ENCODE data around the gene MRFAP1L1. TPM values are rescaled to one million over a fixed set of nuclear protein-coding genes. Genes with fewer than 3 reads are reported as not detected.

Gene MRFAP1L1
- total and polyA plus RNA-seq, 4 donors: 46.1 to 75.1 (median 56.3) TPM

DNA sequence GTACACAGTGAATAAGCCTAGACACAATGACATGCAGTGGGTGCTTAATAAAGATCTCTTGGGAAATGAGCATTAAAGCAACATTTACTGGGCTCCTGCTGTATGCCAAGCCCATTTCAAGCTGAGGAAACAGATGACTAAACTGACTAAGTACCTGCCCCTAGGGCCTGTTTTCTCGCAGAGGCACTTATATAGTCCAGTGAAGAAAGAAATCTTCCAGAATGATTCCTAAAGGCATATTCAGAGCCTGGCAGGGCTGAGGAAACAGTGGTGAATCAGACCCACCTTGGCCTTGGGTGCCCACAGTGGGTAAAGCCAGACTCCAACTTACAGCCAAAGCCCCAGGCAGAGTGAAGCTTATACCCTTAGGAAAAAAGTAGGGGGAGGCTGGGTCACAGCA is 38.0 kb downstream of the MRFAP1L1 start:
- H3K4me1 ChIP-seq (ENCODE audit: control insufficient read depth in 5 of 5, insufficient read depth in 5 of 5, low read length in 5 of 5): peaks cover 8 to 22% (median 17%) of the 10 kb centered on the region in 5 donors
- no peak for DNase-seq
- no peak for ATAC-seq (ENCODE audit: insufficient read depth, low FRiP score)
- no peaks in the 10 kb centered on the region for H3K27me3 ChIP-seq (ENCODE audit: control insufficient read depth in 3 of 3, insufficient read depth in 3 of 3, low read length in 2 of 3)
- no peak overlapping the region for H3K4me3 ChIP-seq
- no peak overlapping the region for H3K27ac ChIP-seq (ENCODE audit: low read depth in 1 of 2, low read length in 1 of 2)
- no peaks in the 10 kb centered on the region for H3K9me3 ChIP-seq (ENCODE audit: control insufficient read depth in 4 of 4, insufficient read depth in 3 of 4, low read length in 3 of 4)
- 93 to 100% methylated on average over 1 of the region's 1 CpG for WGBS, 2 donors
- TF ChIP-seq, protein P1, sequence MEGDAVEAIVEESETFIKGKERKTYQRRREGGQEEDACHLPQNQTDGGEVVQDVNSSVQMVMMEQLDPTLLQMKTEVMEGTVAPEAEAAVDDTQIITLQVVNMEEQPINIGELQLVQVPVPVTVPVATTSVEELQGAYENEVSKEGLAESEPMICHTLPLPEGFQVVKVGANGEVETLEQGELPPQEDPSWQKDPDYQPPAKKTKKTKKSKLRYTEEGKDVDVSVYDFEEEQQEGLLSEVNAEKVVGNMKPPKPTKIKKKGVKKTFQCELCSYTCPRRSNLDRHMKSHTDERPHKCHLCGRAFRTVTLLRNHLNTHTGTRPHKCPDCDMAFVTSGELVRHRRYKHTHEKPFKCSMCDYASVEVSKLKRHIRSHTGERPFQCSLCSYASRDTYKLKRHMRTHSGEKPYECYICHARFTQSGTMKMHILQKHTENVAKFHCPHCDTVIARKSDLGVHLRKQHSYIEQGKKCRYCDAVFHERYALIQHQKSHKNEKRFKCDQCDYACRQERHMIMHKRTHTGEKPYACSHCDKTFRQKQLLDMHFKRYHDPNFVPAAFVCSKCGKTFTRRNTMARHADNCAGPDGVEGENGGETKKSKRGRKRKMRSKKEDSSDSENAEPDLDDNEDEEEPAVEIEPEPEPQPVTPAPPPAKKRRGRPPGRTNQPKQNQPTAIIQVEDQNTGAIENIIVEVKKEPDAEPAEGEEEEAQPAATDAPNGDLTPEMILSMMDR (IDR thresholded peaks at IDR 0.05; ENCODE audit: control extremely low read depth, extremely low read depth): no peak
- H3K9ac ChIP-seq (ENCODE audit: insufficient read depth in 1 of 2, low read length in 2 of 2): no peak overlapping the region
- H3K36me3 ChIP-seq (ENCODE audit: control insufficient read depth in 4 of 4, insufficient read depth in 4 of 4, low read length in 4 of 4): peaks cover 0 to 10% (median 2%) of the 10 kb centered on the region in 4 donors

DNA sequence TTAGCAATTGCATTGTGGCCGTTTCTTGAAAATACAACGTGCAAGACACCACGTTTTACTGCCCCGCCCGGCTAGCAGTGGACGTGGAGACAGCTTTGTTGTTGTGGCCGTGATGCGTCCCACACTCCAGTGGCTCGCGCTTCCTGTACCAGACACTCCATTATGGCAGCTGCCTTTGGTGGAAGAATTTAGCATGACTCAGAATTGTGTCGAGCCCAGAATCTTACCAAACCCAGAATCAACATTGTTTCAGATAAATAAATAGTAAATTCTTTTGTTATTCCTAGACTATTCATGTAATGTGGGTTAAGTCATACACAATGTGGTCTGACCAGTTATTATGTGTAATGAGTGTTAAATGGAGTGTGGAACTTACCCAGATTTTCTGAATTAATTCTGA is 41.3 kb downstream of the MRFAP1L1 start:
- peaks cover 0 to 15% (median 15%) of the 10 kb centered on the region in 3 donors for H3K27me3 ChIP-seq (ENCODE audit: control insufficient read depth in 3 of 3, insufficient read depth in 3 of 3, low read length in 2 of 3)
- 81 to 86% methylated on average over 11 of the region's 11 CpGs for WGBS, 2 donors
- peaks cover 0 to 3% (median under 1%) of the 10 kb centered on the region in 4 donors for H3K36me3 ChIP-seq (ENCODE audit: control insufficient read depth in 4 of 4, insufficient read depth in 4 of 4, low read length in 4 of 4)
- no peak for ATAC-seq (ENCODE audit: insufficient read depth, low FRiP score)
- no peak for DNase-seq
- no peak overlapping the region for H3K4me3 ChIP-seq
- TF ChIP-seq, protein P1 (IDR thresholded peaks at IDR 0.05; ENCODE audit: control extremely low read depth, extremely low read depth): no peak
- H3K9me3 ChIP-seq (ENCODE audit: control insufficient read depth in 4 of 4, insufficient read depth in 3 of 4, low read length in 3 of 4): peaks cover 0 to 3% (median under 1%) of the 10 kb centered on the region in 4 donors
- H3K4me1 ChIP-seq (ENCODE audit: control insufficient read depth in 5 of 5, insufficient read depth in 5 of 5, low read length in 5 of 5): peaks cover 0 to 8% (median 5%) of the 10 kb centered on the region in 5 donors
- no peak overlapping the region for H3K9ac ChIP-seq (ENCODE audit: insufficient read depth in 1 of 2, low read length in 2 of 2)
- H3K27ac ChIP-seq (ENCODE audit: low read depth in 1 of 2, low read length in 1 of 2): no peak overlapping the region

DNA sequence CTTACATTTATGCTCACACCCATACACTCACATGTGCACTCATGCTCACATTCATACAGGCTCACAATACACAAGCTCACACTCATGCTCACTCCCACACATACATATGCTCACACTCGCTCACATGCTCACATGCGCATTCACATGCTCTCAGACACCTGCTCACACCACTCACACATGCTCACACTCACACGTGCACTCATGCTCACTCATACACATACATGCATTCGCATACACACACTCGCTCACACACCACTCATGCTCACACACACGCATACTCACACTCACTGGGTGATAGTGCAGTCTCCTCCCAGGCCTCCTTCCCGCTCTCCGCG is 44.4 kb downstream of the MRFAP1L1 start:
- DNase-seq (no peak), ATAC-seq (ENCODE audit: insufficient read depth, low FRiP score) (no peak)
- no peak overlapping the region for H3K4me3 ChIP-seq
- peaks cover 0 to 39% (median 29%) of the 10 kb centered on the region in 3 donors for H3K27me3 ChIP-seq (ENCODE audit: control insufficient read depth in 3 of 3, insufficient read depth in 3 of 3, low read length in 2 of 3)
- H3K9me3 ChIP-seq (ENCODE audit: control insufficient read depth in 4 of 4, insufficient read depth in 3 of 4, low read length in 3 of 4): peaks cover 0 to 3% (median under 1%) of the 10 kb centered on the region in 4 donors
- peaks cover 0 to 8% (median 5%) of the 10 kb centered on the region in 5 donors for H3K4me1 ChIP-seq (ENCODE audit: control insufficient read depth in 5 of 5, insufficient read depth in 5 of 5, low read length in 5 of 5)
- TF ChIP-seq, protein P1 (IDR thresholded peaks at IDR 0.05; ENCODE audit: control extremely low read depth, extremely low read depth): no peak
- H3K27ac ChIP-seq (ENCODE audit: low read depth in 1 of 2, low read length in 1 of 2): no peak overlapping the region
- no peaks in the 10 kb centered on the region for H3K36me3 ChIP-seq (ENCODE audit: control insufficient read depth in 4 of 4, insufficient read depth in 4 of 4, low read length in 4 of 4)
- 97 to 98% methylated on average over 9 of the region's 9 CpGs for WGBS, 2 donors
- H3K9ac ChIP-seq (ENCODE audit: insufficient read depth in 1 of 2, low read length in 2 of 2): no peak overlapping the region

Data from lung (tissue), 12 donors.